ENCODE results near the gene TARBP1. TPM values are rescaled to one million over a fixed set of nuclear protein-coding genes. Genes with fewer than 3 reads are reported as not detected.
A peak's percentile ranks its signal among the peaks of the same experiment; 100 is the strongest.
"Not testable (repeated sequence)": the region's sequence is repeated elsewhere in the genome, so short reads cannot be mapped to it uniquely, and the experiment has no call there.

Gene TARBP1
- 10.1 TPM for total RNA-seq
- long read RNA-seq, full-length matches to known transcripts, result 3 of 12 reads
- long read RNA-seq, partial matches to known transcripts, result 2 of 12 reads
- long read RNA-seq, other reads (novel, unspliced or antisense), result 7 of 12 reads

GRCh38 chr1:234478481-234479309 lies at the start of gene TARBP1:
TARBP1 (minus strand) TSS chr1:234479179; CDS start chr1:234479103, 76 bp downstream.
- intact Hi-C loops (cut with DNase I), result no loop called here
- DNase-seq (ENCODE audit: missing footprints) (peak; percentile 88), ATAC-seq (peak; percentile 91)

DNA sequence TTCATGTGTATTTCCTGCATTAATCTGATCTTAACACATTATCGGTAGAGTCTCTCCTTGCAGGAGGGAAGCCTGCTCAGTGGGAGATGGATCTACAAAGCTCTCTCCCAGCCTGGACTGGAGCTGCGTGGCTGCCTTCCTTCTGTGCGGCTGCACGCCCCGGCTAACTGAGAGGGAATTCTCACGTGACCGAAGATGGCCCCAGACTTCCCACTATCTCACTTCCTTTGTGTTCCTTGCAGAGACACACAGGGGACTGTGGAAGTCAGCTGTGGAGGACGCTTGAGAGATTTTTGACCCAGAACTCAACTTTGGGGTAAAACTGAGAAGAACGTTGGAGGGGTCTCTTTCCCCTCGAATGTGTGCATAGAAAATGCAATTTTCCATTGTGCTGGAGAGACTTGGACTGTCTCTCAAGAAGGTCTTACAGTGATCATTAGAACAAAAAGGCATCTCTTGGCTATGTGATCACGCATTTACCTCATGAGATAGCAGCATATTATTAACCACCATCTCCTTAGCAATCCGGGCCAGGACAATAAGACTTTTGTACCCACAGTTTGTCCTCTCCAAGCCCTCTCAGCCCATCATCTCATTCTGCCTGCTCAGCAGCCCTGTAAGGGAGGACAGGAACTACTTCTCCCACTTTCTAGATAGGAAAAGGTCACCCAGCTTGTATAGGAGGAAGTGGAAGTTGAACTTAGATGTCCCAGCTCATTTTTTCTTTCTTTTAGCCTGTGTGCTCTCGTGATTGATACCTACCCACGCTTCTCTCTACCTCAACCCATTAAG lies 49.3 kb upstream of the TARBP1 start:
- intact Hi-C loops (cut with DNase I), result no loop called here
- ATAC-seq, result no peak
- DNase-seq (ENCODE audit: missing footprints), result no peak

- ATAC-seq, result no peak
- no peak for DNase-seq (ENCODE audit: missing footprints)
- intact Hi-C loops (cut with DNase I), result no loop called here
Observed at GRCh38 chr1:234527346-234527745, 48.4 kb upstream of the TARBP1 start.

DNA sequence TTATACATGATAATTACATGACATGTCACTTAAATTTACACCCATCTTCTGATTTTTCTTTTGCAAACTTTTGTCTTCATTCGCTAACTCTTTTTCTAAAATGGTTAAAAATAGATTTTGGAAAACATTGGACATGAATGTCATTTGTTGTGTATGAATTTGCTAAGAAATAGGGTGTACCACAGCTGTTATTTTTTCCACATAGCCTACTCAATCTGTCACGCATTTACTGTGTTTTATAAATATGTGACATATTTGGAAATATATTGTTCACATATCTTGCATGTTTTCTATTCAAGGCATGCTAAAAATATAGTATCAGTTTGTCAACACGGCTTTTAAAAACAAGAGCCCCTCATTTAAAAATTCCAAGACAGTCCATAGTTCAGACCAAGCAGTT lies 47.9 kb upstream of the TARBP1 start:
- ATAC-seq (no peak), DNase-seq (ENCODE audit: missing footprints) (no peak)
- intact Hi-C loops (cut with DNase I), result no loop called here

- ATAC-seq, result no peak
- no peak for DNase-seq (ENCODE audit: missing footprints)
- intact Hi-C loops (cut with DNase I), result no loop called here
Observed at GRCh38 chr1:234525099-234525799, 46.3 kb upstream of the TARBP1 start.

DNA sequence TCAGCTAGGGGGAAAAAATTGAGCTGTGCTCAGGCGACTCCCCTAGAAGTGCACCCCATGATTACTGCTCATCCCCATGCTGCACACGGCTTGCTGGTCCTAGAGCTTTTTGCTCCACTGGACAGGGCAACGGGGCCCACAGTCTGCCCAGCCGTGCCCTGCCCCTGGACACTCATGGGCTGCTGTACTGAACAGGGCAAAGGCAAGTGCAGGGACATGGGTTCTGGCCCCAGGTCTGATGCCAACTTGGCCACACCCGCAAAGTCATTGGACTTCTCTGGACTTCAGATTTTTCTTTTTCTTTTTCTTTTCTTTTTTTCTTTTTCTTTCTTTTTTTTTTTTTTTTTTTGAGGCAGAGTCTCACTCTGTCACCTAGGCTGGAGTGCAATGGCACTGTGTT lies 42.9 kb upstream of the TARBP1 start:
- intact Hi-C loops (cut with DNase I), result no loop called here
- no peak for DNase-seq (ENCODE audit: missing footprints)
- no peak for ATAC-seq

DNA sequence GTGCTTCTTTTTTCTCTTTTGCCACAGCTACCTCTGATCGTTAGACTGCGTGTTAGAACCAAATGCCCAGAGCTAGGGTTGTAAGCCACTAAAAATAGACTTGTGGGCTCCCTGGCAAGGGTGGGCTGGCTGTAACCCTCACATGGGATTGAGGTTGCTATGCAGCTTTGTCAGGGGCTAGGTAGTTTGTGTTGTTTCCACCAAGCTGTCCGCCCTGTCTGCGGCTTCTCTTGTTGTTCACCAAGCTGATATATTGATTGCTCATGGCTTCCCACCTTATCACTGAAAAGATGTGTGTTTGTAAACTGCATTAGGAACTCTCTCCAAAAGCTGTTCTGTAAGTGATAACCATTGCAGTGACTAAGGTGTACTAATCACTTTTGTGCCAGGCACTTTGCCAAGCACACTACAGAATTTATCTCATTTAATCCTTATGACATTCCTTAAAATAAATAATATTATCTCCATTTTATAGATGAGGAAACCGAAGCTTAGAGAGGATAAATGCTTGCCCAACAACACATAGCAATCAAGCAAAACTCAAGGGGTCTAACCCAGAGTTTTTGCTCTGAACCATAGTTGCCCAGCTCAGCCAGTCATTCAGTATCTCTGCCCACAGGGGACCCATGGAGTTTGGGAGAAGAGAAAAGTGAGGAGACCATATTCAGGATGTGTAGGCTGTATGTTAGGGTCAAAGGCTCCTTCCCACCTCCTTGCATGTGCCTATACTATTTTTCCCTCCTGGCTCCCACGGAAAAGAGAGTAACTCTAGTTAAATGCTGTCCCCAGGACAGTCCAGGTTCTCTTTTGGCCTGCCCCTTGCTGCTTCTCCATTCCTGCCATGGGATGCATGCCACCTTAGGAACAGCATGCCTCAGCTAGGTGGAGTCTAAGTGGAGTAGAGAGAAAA lies 42.2 kb upstream of the TARBP1 start:
- DNase-seq (ENCODE audit: missing footprints) (no peak), ATAC-seq (no peak)
- intact Hi-C loops (cut with DNase I), result no loop called here

GRCh38 chr1:234519506-234519905 lies 40.5 kb upstream of the TARBP1 start:
- no peak for ATAC-seq
- no peak for DNase-seq (ENCODE audit: missing footprints)
- intact Hi-C loops (cut with DNase I), result no loop called here

- ATAC-seq (no peak), DNase-seq (ENCODE audit: missing footprints) (no peak)
- intact Hi-C loops (cut with DNase I), result no loop called here
Observed at GRCh38 chr1:234518876-234519275, 39.9 kb upstream of the TARBP1 start.

GRCh38 chr1:234518086-234518485 lies 39.1 kb upstream of the TARBP1 start:
- ATAC-seq; intact Hi-C loops (cut with DNase I): not testable (repeated sequence)
- peak; percentile 79 for DNase-seq (ENCODE audit: missing footprints)

- no peak for ATAC-seq
- intact Hi-C loops (cut with DNase I), result no loop called here
Observed at GRCh38 chr1:234517110-234517802, 38.3 kb upstream of the TARBP1 start.

GRCh38 chr1:234515821-234516241 lies 36.9 kb upstream of the TARBP1 start:
- DNase-seq (ENCODE audit: missing footprints), result no peak

More at GRCh38 chr1:234517110-234517802, 38.3 kb upstream of the TARBP1 start:
- DNase-seq (ENCODE audit: missing footprints), result no peak

GRCh38 chr1:234515411-234515810 lies 36.4 kb upstream of the TARBP1 start:
- ATAC-seq (no peak), DNase-seq (ENCODE audit: missing footprints) (no peak)
- intact Hi-C loops (cut with DNase I), result no loop called here

More at GRCh38 chr1:234515821-234516241, 36.9 kb upstream of the TARBP1 start:
- no peak for ATAC-seq
- intact Hi-C loops (cut with DNase I), result no loop called here

GRCh38 chr1:234512451-234512861 lies 33.5 kb upstream of the TARBP1 start:
- intact Hi-C loops (cut with DNase I), result no loop called here
- ATAC-seq (peak; percentile 63), DNase-seq (ENCODE audit: missing footprints) (no peak)

DNA sequence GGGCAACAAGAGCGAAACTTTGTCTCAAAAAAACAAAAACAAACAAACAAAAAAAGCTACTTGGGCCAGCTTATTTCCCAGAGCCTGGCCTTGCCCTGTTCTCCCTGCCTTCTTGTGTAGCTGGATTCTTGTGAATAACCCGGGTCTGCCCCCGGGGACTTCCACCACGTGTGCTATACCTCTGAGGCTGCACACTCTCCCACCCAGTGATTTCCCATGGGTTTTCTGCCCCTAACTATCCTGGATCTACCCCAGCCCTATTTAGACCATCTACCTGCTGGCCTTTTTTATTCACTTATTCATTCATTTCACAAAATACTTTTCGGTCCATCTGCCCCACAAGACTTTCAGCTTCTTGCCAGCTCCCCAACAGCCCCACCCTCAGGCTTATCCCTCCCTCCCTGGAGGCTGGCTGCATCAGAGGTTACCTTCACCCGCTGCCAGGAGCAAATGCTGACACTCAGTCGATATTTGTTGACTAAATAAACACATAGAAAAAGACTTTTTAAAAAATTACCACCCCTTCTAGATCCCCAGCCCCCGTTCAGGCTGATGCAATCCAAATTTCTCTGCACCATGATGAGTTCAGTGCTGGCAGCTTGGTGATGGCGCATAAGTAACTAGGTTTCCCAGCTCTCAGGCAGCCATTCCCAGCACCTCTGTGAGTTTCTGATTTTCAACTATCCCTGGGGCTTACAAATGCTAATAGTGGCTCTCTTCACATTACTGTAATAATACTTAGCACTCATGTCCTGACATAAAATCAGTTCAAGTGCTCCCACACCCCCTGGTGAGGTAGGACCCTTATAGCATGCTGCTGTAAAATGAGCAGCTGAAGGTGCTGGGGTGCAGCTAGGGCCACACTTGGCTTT lies 30.7 kb upstream of the TARBP1 start:
- no peak for ATAC-seq
- intact Hi-C loops (cut with DNase I), result no loop called here
- no peak for DNase-seq (ENCODE audit: missing footprints)

DNA sequence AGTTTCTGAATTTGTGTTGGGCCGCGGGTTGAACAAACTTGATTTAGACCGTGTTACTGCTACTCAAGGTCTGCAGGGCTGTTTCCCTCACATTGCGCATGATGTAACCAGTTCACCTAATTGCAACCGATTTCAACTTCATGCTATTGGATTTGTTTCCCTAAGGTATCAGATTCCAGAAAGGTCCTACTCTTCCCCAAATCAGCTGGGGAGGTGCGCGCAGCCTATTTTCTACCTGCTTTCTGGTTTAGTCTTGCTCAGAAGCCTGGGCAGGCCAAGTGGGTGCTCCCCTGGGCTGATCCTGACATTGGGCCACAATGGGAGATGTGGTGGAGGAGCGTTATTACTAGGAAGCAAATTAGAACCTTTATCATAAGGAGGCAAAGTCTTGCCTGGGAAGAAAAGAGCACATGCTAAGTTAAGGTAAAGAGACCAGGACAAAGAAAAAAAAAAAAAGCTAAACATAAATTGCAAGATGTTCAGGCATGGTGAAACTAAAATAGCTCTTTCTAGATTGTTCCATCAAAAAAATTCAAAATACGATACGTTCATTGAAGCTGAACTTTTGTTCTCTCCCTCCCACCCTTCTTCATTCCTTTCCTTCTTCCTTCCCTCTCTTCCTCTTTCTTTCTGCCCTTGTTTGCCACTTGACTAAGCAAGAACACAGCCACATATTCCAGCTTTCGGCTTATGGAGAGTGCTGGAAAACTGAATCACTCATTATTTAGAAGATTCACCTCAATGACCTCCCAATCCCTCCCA lies 28.8 kb upstream of the TARBP1 start:
- intact Hi-C loops (cut with DNase I), result no loop called here
- ATAC-seq (no peak), DNase-seq (ENCODE audit: missing footprints) (no peak)

All from Right ventricle myocardium inferior (tissue), 1 donor.